Thyroid gland (tissue), 4 donors: Measurements from ENCODE around the gene PBX3. TPM values are rescaled to one million over a fixed set of nuclear protein-coding genes. Genes with fewer than 3 reads are reported as not detected.

Experiments
- DNase-seq, 2 donors: peaks; one replicate each; pipeline ENCODE4 v3.0.0-alpha.2; 2019
- H3K27ac ChIP-seq, 3 donors: fragments of 200-600 bp; sonication (generic); 1 replicate in 2 of 3; 2 replicates in 1 of 3; pipeline ENCODE4 v1.5.1; 2016 to 2019; ENCODE audit warnings: mild to moderate bottlenecking in 1 of 3, moderate library complexity in 1 of 3
- H3K27me3 ChIP-seq: fragments of 200-600 bp; sonication (generic); one replicate; pipeline ENCODE4 v1.5.1; 2019
- H3K36me3 ChIP-seq, 2 donors: fragments of 200-600 bp; sonication (generic); one replicate each; pipeline ENCODE4 v1.5.1; 2016 to 2019
- H3K4me1 ChIP-seq, 2 donors: fragments of 200-600 bp; sonication (generic); one replicate each; pipeline ENCODE4 v1.5.1; 2017 to 2019
- H3K4me3 ChIP-seq, 3 donors: fragments of 200-600 bp; sonication (generic); replicated peaks in 1 of 3; 1 replicate in 2 of 3; 2 replicates in 1 of 3; pipeline ENCODE4 v1.5.1; 2016; ENCODE audit warnings: mild to moderate bottlenecking in 1 of 3
- H3K9me3 ChIP-seq: fragments of 200-600 bp; sonication (generic); one replicate; pipeline ENCODE4 v1.5.1; 2017
- POLR2A ChIP-seq, 2 donors: fragments of 450-650 bp; IDR thresholded peaks; one replicate each; pipeline ENCODE4 v1.6.1; 2017; ENCODE audit warnings: antibody characterized with exemption in 2 of 2, mild to moderate bottlenecking in 2 of 2, moderate library complexity in 1 of 2
- WGBS, 2 donors: methylation state at CpG; one replicate each; pipeline ENCODE4 v1.1.5; 2017; 5-methylcytosine and 5-hydroxymethylcytosine counted together
- intact Hi-C: fragments of 100-400 bp; cut with DNase I; formaldehyde crosslinking; loops from one replicate; pipeline ENCODE4 v1.15.1; 2023
- total RNA-seq, 4 donors: library from RNA; depleted of rRNA; stranded (reverse); fragments of >200 nt; gene quantifications; one replicate each; pipeline ENCODE4 v1.2.3, GENCODE V29; 2016
- TF ChIP-seq, protein P1 (sequence below), 6 experiments: fragments of 200-600 bp in 3 of 6; fragments of 450-650 bp in 3 of 6; sonication (generic) in 3 of 6; IDR thresholded peaks; one replicate each; pipeline ENCODE4 v1.5.1; 2016 to 2019; ENCODE audit warnings: antibody characterized with exemption in 6 of 6, mild to moderate bottlenecking in 2 of 6, inconsistent platforms in 1 of 6, moderate library complexity in 1 of 6

Gene PBX3
- total RNA-seq, 4 donors from 2014 or later, result 68.5 to 108 (median 71.3) TPM

DNA sequence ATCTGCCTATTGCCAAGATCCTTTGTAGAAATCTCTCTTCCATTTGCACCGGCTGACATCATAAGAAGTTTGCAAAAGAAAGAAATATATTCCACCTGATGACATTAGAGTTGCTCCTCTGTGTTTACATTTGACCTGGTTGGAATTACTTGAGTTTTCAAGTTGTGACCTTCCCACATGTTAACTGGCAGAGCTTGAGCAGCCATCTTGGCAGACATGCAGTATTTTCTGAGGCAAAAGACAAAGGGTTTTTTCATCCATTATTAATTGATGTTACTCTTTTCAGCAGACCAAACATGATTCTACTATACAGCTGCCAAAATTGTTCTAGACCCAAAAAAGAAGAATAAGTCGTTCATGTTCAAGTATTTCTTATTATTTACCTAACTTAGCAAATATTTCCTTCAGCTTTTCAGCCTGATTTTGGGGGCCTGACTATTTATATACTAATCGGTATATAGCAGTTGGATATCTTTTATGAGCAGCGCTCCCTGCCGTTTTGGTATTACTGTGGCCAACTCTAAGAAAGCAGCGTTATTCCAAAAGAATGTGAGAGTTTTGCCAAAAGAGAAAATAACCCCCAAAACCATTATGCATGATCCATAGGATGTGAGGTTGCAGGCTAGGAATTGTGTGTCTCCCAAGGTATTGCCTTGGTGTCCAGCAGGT is 212.9 kb downstream of the PBX3 start:
- 83 to 88% methylated on average over 6 of the region's 6 CpGs for WGBS, 2 donors
- Histone ChIP-seq H3K9me3 (no peaks in the 10 kb centered on the region), H3K27ac (no peak overlapping the region), H3K4me1 (no peaks in the 10 kb centered on the region), H3K36me3 (peaks cover 4 to 12% of the 10 kb centered on the region in 2 donors), H3K4me3 (no peak overlapping the region), H3K27me3 (no peaks in the 10 kb centered on the region)
- intact Hi-C loops, result no loop called here
- DNase-seq, result no peak
- TF ChIP-seq POLR2A (IDR thresholded peaks at IDR 0.05), result no peak
- TF ChIP-seq, protein P1, sequence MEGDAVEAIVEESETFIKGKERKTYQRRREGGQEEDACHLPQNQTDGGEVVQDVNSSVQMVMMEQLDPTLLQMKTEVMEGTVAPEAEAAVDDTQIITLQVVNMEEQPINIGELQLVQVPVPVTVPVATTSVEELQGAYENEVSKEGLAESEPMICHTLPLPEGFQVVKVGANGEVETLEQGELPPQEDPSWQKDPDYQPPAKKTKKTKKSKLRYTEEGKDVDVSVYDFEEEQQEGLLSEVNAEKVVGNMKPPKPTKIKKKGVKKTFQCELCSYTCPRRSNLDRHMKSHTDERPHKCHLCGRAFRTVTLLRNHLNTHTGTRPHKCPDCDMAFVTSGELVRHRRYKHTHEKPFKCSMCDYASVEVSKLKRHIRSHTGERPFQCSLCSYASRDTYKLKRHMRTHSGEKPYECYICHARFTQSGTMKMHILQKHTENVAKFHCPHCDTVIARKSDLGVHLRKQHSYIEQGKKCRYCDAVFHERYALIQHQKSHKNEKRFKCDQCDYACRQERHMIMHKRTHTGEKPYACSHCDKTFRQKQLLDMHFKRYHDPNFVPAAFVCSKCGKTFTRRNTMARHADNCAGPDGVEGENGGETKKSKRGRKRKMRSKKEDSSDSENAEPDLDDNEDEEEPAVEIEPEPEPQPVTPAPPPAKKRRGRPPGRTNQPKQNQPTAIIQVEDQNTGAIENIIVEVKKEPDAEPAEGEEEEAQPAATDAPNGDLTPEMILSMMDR (IDR thresholded peaks at IDR 0.05), result no peak

DNA sequence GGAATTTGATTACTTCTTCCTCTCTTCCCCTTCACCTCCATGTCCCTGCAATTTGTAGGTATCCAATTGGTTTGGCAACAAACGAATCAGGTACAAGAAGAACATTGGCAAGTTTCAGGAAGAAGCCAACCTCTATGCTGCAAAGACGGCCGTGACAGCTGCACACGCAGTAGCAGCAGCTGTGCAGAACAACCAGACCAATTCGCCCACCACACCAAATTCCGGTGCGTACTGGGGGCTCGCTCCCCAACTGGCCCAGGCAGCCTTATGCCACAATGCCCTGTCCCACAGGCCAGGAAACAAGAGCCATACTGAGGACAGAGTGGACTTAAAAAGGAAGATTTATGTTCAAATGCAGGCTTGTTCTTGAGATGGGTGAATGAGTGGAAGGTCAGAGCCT is 213.5 kb downstream of the PBX3 start:
- Histone ChIP-seq H3K36me3 (peaks cover 4 to 12% of the 10 kb centered on the region in 2 donors), H3K9me3 (no peaks in the 10 kb centered on the region), H3K4me3 (no peak overlapping the region), H3K27ac (no peak overlapping the region), H3K27me3 (no peaks in the 10 kb centered on the region), H3K4me1 (no peaks in the 10 kb centered on the region)
- no peak for TF ChIP-seq POLR2A (IDR thresholded peaks at IDR 0.05)
- TF ChIP-seq, protein P1 (IDR thresholded peaks at IDR 0.05), result no peak
- intact Hi-C loops, result no loop called here
- DNase-seq, result no peak
- WGBS, 2 donors, result 93 to 97% methylated on average over 8 of the region's 8 CpGs

DNA sequence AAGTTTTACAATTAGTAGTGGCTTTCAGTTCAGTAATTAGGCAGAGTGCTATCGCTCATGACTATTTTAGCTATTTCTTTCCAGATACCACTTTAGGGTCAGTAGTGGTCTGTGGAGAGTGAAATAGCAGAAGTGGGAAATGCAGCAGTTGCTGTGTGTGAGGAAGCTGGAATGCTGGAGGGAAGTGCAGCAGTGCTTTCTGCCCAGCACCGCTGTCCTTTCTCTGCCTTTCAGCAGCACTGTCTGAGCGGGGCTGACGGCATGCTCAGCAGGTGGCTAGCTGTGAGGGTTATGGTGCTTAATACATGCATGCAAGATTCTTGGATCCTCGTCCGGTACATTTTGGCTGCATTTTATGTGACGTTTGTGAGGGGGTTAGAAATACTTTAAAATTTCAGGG is 213.9 kb downstream of the PBX3 start:
- WGBS, 2 donors, result 86 to 94% methylated on average over 7 of the region's 7 CpGs
- intact Hi-C loops, result no loop called here
- no peaks in the 10 kb centered on the region for H3K4me1 ChIP-seq
- H3K9me3 ChIP-seq, result no peaks in the 10 kb centered on the region
- H3K36me3 ChIP-seq, result peaks cover 9 to 12% of the 10 kb centered on the region in 2 donors
- no peaks in the 10 kb centered on the region for H3K27me3 ChIP-seq
- DNase-seq, result no peak
- no peak overlapping the region for H3K4me3 ChIP-seq
- no peak overlapping the region for H3K27ac ChIP-seq
- TF ChIP-seq, protein P1 (IDR thresholded peaks at IDR 0.05), result no peak
- TF ChIP-seq POLR2A (IDR thresholded peaks at IDR 0.05), result no peak

DNA sequence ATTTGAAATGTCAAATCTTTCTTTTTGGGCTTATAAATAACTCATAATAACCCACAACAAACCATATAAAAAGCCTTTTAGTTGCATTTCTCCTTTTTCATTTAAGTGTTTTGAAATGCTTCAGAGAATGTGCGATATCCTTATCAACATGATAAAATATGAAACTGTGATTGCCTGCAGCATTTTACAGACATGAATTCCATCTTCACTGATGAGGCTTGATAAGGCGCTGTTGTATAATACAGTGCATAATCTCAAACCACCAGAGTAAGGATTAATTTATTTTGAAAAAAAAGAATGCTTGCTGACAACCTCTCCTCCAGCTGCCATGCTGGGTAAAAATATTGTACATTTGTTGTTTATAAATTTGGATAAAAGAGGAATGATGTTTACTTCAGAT is 216.8 kb downstream of the PBX3 start:
- 94 to 98% methylated on average over 2 of the region's 2 CpGs for WGBS, 2 donors
- Histone ChIP-seq H3K36me3 (peaks cover 12 to 14% of the 10 kb centered on the region in 2 donors), H3K4me1 (no peaks in the 10 kb centered on the region), H3K4me3 (no peak overlapping the region), H3K27me3 (no peaks in the 10 kb centered on the region), H3K9me3 (no peaks in the 10 kb centered on the region), H3K27ac (no peak overlapping the region)
- TF ChIP-seq POLR2A (IDR thresholded peaks at IDR 0.05), result no peak
- TF ChIP-seq, protein P1 (IDR thresholded peaks at IDR 0.05), result no peak
- DNase-seq, result no peak
- intact Hi-C loops, result no loop called here

DNA sequence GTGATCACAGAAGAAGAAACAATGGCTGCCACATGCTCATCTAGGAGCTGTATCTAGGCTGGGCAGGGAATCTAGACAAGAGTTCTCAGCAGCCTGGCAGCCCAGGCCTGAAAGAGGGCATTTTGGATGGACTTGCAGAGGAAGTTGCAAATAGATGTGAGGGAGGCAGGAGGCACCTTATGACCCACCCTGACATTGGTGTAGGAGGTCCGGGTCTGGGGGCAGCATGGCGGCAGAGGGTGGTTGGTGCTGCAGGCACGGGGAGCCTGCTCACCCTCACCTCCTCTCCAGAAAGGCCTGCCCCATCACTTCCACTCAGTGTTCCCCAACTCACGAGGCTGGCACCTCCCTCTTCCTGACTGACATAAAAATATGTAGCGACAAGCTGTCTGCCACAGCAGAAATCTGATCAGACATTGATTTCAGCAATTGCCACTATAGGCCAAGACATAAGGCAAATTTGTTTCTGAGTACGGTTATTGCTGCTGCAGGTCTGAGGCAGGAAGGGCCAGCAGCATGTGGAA is 217.6 kb downstream of the PBX3 start:
- Histone ChIP-seq H3K4me3 (no peak overlapping the region), H3K9me3 (no peaks in the 10 kb centered on the region), H3K27ac (no peak overlapping the region), H3K36me3 (peaks cover 12 to 14% of the 10 kb centered on the region in 2 donors), H3K27me3 (no peaks in the 10 kb centered on the region), H3K4me1 (no peaks in the 10 kb centered on the region)
- 92 to 100% methylated on average over 3 to 6 of the region's 6 CpGs for WGBS, 2 donors
- intact Hi-C loops, result no loop called here
- DNase-seq, result no peak
- TF ChIP-seq, protein P1 (IDR thresholded peaks at IDR 0.05), result no peak
- no peak for TF ChIP-seq POLR2A (IDR thresholded peaks at IDR 0.05)
